Esophagus squamous epithelium (tissue), 5 donors: ENCODE results near the gene TSHZ2. TPM values are rescaled to one million over a fixed set of nuclear protein-coding genes. Genes with fewer than 3 reads are reported as not detected.

ENCODE experiments used
- DNase-seq: peaks from one replicate; lab custom pipeline; 2025; lab: John Stamatoyannopoulos, UW
- H3K27ac ChIP-seq, 4 donors: fragments of 200-600 bp; sonication (generic); one replicate each; pipeline ENCODE4 v1.5.1; 2016 to 2019; ENCODE audit warnings: mild to moderate bottlenecking in 1 of 4
- H3K27me3 ChIP-seq, 4 donors: fragments of 200-600 bp; sonication (generic); 1 replicate in 3 of 4; 2 replicates in 1 of 4; pipeline versions ENCODE4 v1.5.1 to v1.6.0; 2017 to 2021; ENCODE audit warnings: antibody characterized with exemption in 1 of 4
- H3K36me3 ChIP-seq, 3 donors: fragments of 200-600 bp; sonication (generic); one replicate each; pipeline ENCODE4 v1.5.1; 2016 to 2019
- H3K4me1 ChIP-seq, 3 donors: fragments of 200-600 bp; sonication (generic); one replicate each; pipeline ENCODE4 v1.5.1; 2017 to 2019
- H3K4me3 ChIP-seq, 4 donors: fragments of 200-600 bp; sonication (generic); 1 replicate in 3 of 4; 2 replicates in 1 of 4; pipeline ENCODE4 v1.5.1; 2016 to 2019; ENCODE audit warnings: mild to moderate bottlenecking in 2 of 4, moderate library complexity in 1 of 4
- H3K9me3 ChIP-seq, 3 donors: fragments of 200-600 bp; sonication (generic); one replicate each; pipeline ENCODE4 v1.5.1; 2016 to 2019
- CTCF ChIP-seq, 6 experiments: fragments of 450-650 bp in 4 of 6; fragments of 200-600 bp in 2 of 6; sonication (generic) in 2 of 6; IDR thresholded peaks; one replicate each; pipeline ENCODE4 v1.5.1; 2016 to 2019; ENCODE audit warnings: antibody characterized with exemption in 6 of 6, mild to moderate bottlenecking in 4 of 6, moderate library complexity in 4 of 6
- POLR2A ChIP-seq, 4 donors: fragments of 450-650 bp; IDR thresholded peaks; one replicate each; pipeline ENCODE4 v1.6.1; 2017; ENCODE audit warnings: antibody characterized with exemption in 4 of 4, mild to moderate bottlenecking in 4 of 4, moderate library complexity in 3 of 4
- WGBS, 2 donors: methylation state at CpG; one replicate each; pipeline ENCODE4 v1.1.5; 2018; 5-methylcytosine and 5-hydroxymethylcytosine counted together
- intact Hi-C: fragments of 100-400 bp; cut with DNase I; formaldehyde crosslinking; loops from one replicate; pipeline ENCODE4 v1.15.0; 2022
- total RNA-seq, 4 donors: library from RNA; depleted of rRNA; stranded (reverse); fragments of >200 nt; gene quantifications; one replicate each; pipeline ENCODE4 v1.1.0, GENCODE V29; 2016
- donor health status: DM: yes; HTN: yes; CAD: no.

Gene TSHZ2
- total RNA-seq, 4 donors from 2014 or later, result 4.7 to 22.0 (median 12.9) TPM

GRCh38 chr20:53379014-53379832 lies 407.1 kb downstream of the TSHZ2 start:
- Histone ChIP-seq H3K4me3 (no peak overlapping the region), H3K36me3 (no peaks in the 10 kb centered on the region), H3K27me3 (no peaks in the 10 kb centered on the region), H3K9me3 (no peaks in the 10 kb centered on the region), H3K4me1 (peaks cover 0 to 18% (median 0%) of the 10 kb centered on the region in 3 donors), H3K27ac (peak overlapping the region in 2 of 4 donors; percentile 11 to 36)
- WGBS, 2 donors, result 45 to 53% methylated on average over 10 to 12 of the region's 12 CpGs
- no peak for TF ChIP-seq POLR2A (IDR thresholded peaks at IDR 0.05)
- TF ChIP-seq CTCF (IDR thresholded peaks at IDR 0.05), result no peak
- no peak for DNase-seq
- intact Hi-C loops, result no loop called here

- Histone ChIP-seq H3K27me3 (no peaks in the 10 kb centered on the region), H3K36me3 (no peaks in the 10 kb centered on the region), H3K9me3 (no peaks in the 10 kb centered on the region), H3K4me3 (no peak overlapping the region), H3K4me1 (peaks cover 0 to 18% (median 0%) of the 10 kb centered on the region in 3 donors), H3K27ac (peak overlapping the region in 1 of 4 donors; percentile 11)
- intact Hi-C loops, result no loop called here
- WGBS, 2 donors, result 25 to 32% methylated on average over 4 of the region's 4 CpGs
- TF ChIP-seq CTCF (IDR thresholded peaks at IDR 0.05), result no peak
- no peak for TF ChIP-seq POLR2A (IDR thresholded peaks at IDR 0.05)
- DNase-seq, result no peak
Measured at GRCh38 chr20:53379833-53380120, 407.6 kb downstream of the TSHZ2 start.

GRCh38 chr20:53381568-53382262 lies 409.6 kb downstream of the TSHZ2 start:
- no peak for TF ChIP-seq POLR2A (IDR thresholded peaks at IDR 0.05)
- no peak for TF ChIP-seq CTCF (IDR thresholded peaks at IDR 0.05)
- Histone ChIP-seq H3K4me1 (peaks cover 0 to 18% (median 0%) of the 10 kb centered on the region in 3 donors), H3K27me3 (no peaks in the 10 kb centered on the region), H3K36me3 (no peaks in the 10 kb centered on the region), H3K27ac (no peak overlapping the region), H3K4me3 (no peak overlapping the region), H3K9me3 (no peaks in the 10 kb centered on the region)
- no peak for DNase-seq
- 59 to 61% methylated on average over 3 of the region's 3 CpGs for WGBS, 2 donors
- intact Hi-C loops, result no loop called here

- no peak for TF ChIP-seq POLR2A (IDR thresholded peaks at IDR 0.05)
- no peak for TF ChIP-seq CTCF (IDR thresholded peaks at IDR 0.05)
- Histone ChIP-seq H3K36me3 (no peaks in the 10 kb centered on the region), H3K27ac (no peak overlapping the region), H3K4me3 (no peak overlapping the region), H3K4me1 (peaks cover 0 to 18% (median 0%) of the 10 kb centered on the region in 3 donors), H3K9me3 (no peaks in the 10 kb centered on the region), H3K27me3 (no peaks in the 10 kb centered on the region)
- intact Hi-C loops, result no loop called here
- DNase-seq, result no peak
- WGBS, 2 donors, result 71 to 80% methylated on average over 5 to 6 of the region's 7 CpGs
Measured at GRCh38 chr20:53382263-53382844, 410.2 kb downstream of the TSHZ2 start.

- intact Hi-C loops, result no loop called here
- Histone ChIP-seq H3K27me3 (no peaks in the 10 kb centered on the region), H3K9me3 (no peaks in the 10 kb centered on the region), H3K27ac (peak overlapping the region in 1 of 4 donors; percentile 48), H3K36me3 (no peaks in the 10 kb centered on the region), H3K4me1 (peaks cover 0 to 15% (median 0%) of the 10 kb centered on the region in 3 donors), H3K4me3 (no peak overlapping the region)
- DNase-seq, result no peak
- no peak for TF ChIP-seq POLR2A (IDR thresholded peaks at IDR 0.05)
- no peak for TF ChIP-seq CTCF (IDR thresholded peaks at IDR 0.05)
- WGBS, 2 donors, result 69 to 73% methylated on average over 6 to 8 of the region's 8 CpGs
Measured at GRCh38 chr20:53383916-53384315, 411.8 kb downstream of the TSHZ2 start.
